ENCODE data around the gene PLCB4. TPM values are rescaled to one million over a fixed set of nuclear protein-coding genes. Genes with fewer than 3 reads are reported as not detected.
"Not testable (repeated sequence)": the region's sequence is repeated elsewhere in the genome, so short reads cannot be mapped to it uniquely, and the experiment has no call there.

PLCB4 gene
- total and polyA plus RNA-seq, 8 donors, result 6.2 to 15.3 (median 9.4) TPM

DNA sequence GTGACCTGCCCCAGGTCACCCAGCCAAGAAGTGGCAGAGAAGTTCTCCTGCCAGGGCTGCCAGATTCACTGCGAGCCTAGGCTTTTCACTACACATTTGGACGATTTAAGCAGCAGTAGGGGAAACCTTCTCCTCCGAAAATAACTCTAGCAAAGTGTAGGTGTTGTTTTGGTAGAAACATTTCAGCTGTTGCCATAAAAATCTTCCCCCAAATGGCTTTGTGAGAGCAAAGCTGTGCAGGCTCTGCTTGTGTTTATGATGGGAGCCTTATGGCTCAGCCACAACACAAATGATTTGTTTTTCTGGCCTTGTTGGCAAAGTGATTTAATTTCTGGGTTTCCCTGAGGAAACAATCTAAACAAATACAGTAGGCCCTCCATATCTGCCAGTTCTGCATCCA, 81.8 kb downstream of the PLCB4 start:
- TF ChIP-seq, protein P1, sequence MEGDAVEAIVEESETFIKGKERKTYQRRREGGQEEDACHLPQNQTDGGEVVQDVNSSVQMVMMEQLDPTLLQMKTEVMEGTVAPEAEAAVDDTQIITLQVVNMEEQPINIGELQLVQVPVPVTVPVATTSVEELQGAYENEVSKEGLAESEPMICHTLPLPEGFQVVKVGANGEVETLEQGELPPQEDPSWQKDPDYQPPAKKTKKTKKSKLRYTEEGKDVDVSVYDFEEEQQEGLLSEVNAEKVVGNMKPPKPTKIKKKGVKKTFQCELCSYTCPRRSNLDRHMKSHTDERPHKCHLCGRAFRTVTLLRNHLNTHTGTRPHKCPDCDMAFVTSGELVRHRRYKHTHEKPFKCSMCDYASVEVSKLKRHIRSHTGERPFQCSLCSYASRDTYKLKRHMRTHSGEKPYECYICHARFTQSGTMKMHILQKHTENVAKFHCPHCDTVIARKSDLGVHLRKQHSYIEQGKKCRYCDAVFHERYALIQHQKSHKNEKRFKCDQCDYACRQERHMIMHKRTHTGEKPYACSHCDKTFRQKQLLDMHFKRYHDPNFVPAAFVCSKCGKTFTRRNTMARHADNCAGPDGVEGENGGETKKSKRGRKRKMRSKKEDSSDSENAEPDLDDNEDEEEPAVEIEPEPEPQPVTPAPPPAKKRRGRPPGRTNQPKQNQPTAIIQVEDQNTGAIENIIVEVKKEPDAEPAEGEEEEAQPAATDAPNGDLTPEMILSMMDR (IDR thresholded peaks at IDR 0.05), result no peak
- no peak for ATAC-seq
- Histone ChIP-seq H3K36me3 (no peaks in the 10 kb centered on the region), H3K4me3 (no peak overlapping the region), H3K9me3 (peaks cover 0 to 15% of the 10 kb centered on the region in 2 donors), H3K27me3 (no peaks in the 10 kb centered on the region), H3K27ac (no peak overlapping the region), H3K4me1 (peaks cover 0 to 3% of the 10 kb centered on the region in 2 donors)
- intact Hi-C loops (cut with DNase I), result no loop called here
- no peak for DNase-seq

DNA sequence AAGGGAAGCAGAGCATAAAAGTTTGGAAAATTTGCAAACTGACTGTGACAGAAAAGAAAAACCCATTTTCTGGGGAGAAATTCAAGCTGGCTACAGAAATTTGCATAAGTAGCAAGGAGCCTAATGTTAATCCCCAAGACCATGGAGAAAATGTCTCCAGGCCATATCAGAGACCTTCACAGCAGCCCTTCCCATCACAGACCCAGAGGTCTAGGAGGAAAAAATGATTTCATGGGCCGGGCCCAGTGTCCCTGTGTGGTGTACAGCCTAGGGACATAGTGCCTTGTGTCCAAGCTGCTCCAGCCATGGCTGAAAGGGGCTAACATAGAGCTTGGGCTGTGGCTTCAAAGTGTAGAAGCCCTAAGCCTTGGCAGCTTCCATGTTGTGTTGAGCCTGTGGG, 83.3 kb downstream of the PLCB4 start:
- DNase-seq; H3K27ac ChIP-seq; intact Hi-C loops (cut with DNase I); H3K4me3 ChIP-seq; H3K27me3 ChIP-seq; H3K4me1 ChIP-seq; ATAC-seq; H3K36me3 ChIP-seq: not testable (repeated sequence)
- H3K9me3 ChIP-seq, result peaks cover 0 to 15% of the 10 kb centered on the region in 2 donors

DNA sequence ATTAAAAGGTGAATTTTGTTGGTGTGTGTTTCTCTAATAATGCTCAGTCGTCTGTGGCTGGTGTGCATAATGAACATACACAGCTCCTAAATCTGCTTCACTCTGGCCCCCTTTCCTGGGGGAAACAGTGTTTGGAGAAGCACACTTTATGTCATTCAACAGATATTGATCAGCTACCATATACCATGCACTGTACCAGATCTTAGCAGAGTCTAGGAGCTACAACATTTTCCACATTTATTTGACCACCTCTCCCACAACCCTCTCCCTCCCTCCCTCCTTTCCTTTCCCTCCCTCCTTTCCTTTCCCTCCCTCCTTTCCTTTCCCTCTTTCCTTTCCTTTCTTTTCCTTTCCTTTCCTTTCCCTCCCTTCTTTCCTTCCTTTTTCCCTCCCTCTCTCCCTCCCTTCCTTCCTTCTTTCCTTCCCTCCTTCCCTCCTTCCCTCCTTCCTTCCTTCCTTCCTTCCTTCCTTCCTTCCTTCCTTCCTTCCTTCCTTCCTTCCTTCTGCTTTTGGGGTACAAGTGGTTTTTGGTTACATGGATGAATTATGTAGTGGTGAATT, 85.7 kb downstream of the PLCB4 start:
- TF ChIP-seq, protein P1 (IDR thresholded peaks at IDR 0.05), result no peak
- no peaks in the 10 kb centered on the region for H3K27me3 ChIP-seq
- peaks cover 0 to 15% of the 10 kb centered on the region in 2 donors for H3K9me3 ChIP-seq
- H3K4me1 ChIP-seq, result no peaks in the 10 kb centered on the region
- H3K36me3 ChIP-seq, result no peaks in the 10 kb centered on the region
- DNase-seq (no peak), ATAC-seq (no peak)
- intact Hi-C loops (cut with DNase I), result no loop called here
- no peak overlapping the region for H3K27ac ChIP-seq
- no peak overlapping the region for H3K4me3 ChIP-seq

DNA sequence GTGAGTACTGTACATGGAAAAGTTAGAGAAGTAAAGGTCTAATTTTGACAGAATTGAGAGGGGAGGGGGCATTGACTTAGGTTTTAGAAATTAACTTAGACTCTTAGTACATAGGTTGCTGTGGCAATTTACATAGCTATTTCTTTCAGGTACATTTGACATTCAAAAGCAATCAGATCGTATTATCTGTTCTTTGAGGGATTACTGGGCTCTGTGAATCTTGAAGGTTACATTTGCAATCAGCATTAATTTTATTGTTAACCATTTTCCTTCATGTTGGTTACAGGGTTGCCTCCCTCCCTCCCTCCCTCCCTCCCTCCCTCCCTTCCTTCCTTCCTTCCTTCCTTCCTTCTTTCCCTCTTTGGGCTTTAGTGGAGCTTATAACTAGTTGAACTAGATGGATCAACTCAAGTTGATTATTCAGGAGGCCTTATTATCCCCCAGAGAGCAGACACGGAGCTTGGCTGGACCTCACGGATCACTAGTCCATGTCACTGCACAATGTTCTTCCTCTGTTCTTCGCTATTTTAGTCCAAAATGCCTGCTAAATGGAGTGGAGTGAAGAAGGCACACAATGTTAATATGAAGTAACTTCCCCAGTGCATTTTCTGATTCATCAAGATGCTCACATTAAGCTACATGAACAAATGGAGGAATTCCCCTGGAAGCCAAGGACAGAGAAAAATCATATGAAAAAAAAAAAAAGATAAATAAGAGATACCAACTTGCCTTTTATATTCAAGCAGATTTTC, 87.8 kb downstream of the PLCB4 start:
- intact Hi-C loops (cut with DNase I), result no loop called here
- H3K9me3 ChIP-seq, result peaks cover 0 to 11% of the 10 kb centered on the region in 2 donors
- no peak for ATAC-seq
- no peak for DNase-seq
- no peaks in the 10 kb centered on the region for H3K36me3 ChIP-seq
- no peaks in the 10 kb centered on the region for H3K27me3 ChIP-seq
- TF ChIP-seq, protein P1 (IDR thresholded peaks at IDR 0.05), result no peak
- H3K4me1 ChIP-seq, result peaks cover 0 to 6% of the 10 kb centered on the region in 2 donors
- no peak overlapping the region for H3K27ac ChIP-seq
- no peak overlapping the region for H3K4me3 ChIP-seq

DNA sequence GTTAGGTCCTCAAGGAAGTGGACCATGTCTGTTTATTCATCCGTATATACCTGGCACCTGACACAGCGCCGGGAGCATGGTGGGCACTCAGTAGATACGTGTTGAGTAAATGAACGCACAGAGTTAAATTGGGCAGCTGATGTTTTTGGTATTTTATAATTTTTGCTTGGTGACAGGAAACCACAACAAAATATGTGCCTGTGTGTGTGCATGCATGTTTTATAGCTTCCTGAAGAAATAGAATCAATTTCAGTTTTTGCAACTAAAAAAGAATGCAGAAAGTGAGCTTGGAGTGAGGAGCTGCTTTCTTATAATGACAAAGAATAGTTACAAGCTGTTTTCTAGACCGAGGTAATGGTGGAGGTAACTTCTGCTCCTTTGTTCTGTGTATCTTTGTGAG, 91.4 kb downstream of the PLCB4 start:
- TF ChIP-seq, protein P1 (IDR thresholded peaks at IDR 0.05), result no peak
- H3K4me3 ChIP-seq, result no peak overlapping the region
- H3K36me3 ChIP-seq, result no peaks in the 10 kb centered on the region
- no peaks in the 10 kb centered on the region for H3K27me3 ChIP-seq
- no peak overlapping the region for H3K27ac ChIP-seq
- H3K4me1 ChIP-seq, result peaks cover 0 to 6% of the 10 kb centered on the region in 2 donors
- ATAC-seq, result no peak
- no peak for DNase-seq
- no peaks in the 10 kb centered on the region for H3K9me3 ChIP-seq
- intact Hi-C loops (cut with DNase I), result no loop called here
